Activated T-cell treated with anti-CD3 and anti-CD28 coated beads, Interleukin-2, amount 50 U/mL, for 48 hours (primary cell): Measurements from ENCODE around the gene ZYX.
"Not testable (repeated sequence)": the region's sequence is repeated elsewhere in the genome, so short reads cannot be mapped to it uniquely, and the experiment has no call there.

Experiments
- DNase-seq, 2 experiments: peaks; one replicate each; pipeline ENCODE4 v3.0.0-alpha.2; 2020

The ZYX gene

DNA sequence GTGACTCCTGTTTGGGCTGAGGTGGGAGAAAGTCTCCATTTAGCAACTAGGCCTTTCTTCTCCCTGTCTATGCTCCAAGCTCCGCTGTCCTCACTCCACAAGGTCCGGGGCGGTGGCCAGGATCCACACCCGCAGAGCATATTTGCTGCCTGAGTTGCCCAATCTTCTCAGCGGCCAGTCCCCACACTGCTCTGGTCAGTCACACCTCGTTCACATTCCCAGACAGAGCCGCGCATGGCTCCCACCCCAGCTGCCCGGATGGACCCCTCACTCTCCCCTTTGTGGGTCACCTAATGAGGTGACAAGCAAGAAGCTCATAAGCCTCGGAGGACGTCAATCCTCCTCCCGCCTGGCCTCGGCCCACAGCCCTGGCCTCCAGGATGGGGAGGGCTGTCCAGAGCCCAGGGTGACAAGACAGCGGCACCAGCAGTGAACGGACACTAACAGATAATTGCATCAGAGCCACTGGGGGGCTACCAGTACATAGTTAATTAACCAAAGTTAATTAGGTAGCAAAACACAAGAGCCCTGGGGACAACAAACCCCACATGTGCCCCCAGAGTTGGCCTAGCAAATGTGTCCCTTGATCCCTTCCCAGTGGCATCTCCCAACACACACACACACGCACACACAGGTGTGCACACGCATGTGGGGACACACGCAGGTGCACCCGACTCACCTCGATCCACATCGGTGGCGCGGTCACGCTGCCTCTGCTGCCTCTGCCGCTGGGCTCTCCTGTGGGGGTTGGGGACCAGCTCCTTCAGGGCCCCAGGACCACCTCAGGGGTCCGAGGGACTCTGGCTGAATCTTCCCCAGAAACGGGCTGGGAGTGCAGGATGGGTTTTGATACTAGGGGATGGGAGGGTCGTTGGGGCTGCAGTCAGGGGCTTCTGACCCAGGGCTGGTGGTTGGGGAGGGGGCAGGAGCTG, 15.7 kb downstream of the ZYX start:
- no peak for DNase-seq

DNA sequence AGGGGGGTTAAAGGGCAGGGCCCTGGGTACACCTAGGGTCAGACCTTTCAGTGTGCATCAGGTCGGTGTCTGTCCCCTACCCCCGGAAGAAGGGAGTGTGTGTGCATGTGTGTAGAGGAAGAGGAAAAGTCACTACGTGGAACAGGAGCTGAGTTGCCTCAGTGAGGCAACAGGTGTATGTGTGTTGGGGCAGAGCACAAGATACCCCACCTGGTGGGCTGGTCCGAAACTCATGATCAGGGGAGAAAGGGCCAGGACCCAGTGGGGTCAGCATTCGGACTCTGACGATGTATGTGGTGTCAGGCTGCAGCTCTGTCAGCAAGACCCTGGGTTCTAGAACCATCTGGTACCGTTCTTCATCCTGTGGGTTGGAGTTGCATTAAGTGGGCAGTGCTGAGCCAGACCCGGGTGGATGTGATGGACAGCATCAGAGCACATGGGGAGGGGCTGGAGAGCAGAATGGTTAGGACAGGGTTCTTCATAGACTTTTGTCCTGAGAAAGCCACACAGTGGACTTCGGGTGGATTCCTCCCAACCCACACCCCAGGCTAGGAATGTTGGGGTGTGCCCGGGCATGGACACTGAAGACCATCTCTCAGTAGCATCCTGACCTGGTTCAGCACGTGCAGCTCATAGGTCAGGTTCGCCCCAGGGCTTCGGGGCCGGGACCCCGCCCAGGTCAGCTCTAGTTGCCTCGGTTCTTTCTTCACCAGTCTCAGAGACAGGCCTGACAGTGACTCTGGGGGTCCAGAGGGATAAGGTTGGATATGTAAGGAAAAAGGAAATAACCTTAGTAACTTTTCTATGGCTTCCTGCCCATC, 16.8 kb downstream of the ZYX start:
- DNase-seq = no peak

DNA sequence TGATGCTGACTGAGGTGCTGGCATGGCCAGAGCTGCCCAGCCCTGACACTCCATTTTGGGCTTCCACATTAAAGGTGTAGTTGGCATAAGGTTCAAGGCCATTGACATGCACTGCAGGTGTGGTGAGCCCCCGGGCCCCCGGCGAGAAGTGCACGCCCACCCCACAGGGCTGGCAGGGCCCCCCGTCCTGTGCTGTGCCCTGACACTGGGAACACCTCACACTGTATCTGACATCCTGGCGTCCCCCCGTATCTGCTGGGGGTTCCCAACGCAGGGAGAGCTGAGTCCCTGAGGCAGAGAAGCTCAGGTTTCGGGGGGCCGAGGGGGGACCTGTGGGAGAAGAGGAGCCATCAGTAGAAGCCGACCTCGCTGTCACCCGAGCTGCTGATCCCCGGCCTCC, 17.5 kb downstream of the ZYX start:
- DNase-seq = no peak

DNA sequence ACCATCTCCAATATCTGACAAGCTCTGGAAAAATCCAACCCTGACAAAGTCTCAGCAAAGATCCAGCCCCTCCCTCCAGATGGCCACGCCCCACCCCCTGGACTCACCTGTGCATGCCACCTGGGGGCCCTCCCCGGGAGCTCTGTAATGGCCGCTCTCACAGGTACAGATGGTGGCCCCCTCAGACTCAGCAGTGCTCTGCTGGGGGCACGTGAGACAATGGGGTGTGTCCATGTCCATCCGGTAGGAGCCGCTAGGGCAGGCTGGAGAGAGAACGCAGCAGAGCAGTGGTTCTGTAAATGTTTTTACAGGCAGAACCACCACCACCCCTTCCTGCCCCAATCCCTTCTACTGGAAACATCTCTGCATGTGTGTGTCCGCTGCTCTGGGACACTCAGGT, 18.0 kb downstream of the ZYX start:
- no peak for DNase-seq

DNA sequence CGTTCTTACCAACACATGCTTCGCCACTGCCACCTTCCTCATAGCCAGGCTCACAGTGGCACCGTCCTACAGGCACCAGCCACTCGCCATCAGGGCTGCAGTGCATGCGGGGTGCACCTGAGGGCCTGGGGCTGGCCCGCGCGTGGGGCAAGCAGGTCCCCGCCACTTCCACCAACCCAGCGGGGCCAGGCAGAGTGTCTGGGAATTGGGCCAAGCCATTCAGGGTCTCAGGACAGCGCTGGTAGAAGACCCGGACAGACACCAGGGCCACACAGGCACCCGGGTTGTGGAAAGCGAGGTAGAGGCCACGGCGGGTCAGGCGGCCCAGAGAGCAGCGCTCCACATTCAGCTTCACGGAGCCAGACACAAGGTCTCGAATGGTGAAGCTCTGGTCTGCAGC, 18.5 kb downstream of the ZYX start:
- DNase-seq = no peak

DNA sequence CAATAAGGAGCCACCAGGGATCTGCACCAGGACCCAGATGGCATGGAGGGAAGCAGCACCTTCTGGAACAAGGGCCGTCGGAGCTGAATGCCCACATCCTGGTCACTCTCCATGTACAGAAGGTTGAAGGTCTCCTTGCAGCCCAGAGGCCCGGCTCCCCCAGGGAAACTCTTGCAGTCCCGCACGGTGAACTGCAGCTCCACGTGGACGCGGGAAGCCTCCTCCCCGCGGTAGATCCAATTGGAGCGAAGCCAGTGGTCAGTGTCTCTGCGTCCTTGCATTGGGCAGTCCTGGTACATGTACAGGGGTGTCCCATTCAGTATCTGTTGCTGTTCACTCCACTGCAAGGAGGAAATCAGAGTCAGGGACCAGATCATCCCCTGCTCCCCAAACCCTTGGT, 20.1 kb downstream of the ZYX start:
- DNase-seq = no peak

DNA sequence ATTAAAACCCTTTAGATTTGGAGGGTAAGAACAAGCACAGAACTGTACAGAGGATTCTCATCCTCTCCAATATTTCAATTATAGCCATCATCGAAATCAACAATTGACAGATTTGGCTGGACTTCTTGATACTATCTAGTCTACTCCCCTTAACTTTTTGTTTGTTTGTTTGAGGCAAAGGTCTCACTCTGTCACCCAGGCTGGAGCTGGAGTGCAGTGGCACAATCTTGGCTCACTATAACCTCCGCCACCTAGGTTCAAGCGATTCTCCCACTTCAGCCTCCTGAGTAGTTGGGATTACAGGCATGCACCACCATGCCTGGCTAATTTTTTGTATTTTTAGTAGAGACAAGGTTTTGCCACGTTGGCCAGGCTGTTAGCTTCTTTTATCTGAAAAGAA, 21.1 kb downstream of the ZYX start:
- DNase-seq = not testable (repeated sequence)

DNA sequence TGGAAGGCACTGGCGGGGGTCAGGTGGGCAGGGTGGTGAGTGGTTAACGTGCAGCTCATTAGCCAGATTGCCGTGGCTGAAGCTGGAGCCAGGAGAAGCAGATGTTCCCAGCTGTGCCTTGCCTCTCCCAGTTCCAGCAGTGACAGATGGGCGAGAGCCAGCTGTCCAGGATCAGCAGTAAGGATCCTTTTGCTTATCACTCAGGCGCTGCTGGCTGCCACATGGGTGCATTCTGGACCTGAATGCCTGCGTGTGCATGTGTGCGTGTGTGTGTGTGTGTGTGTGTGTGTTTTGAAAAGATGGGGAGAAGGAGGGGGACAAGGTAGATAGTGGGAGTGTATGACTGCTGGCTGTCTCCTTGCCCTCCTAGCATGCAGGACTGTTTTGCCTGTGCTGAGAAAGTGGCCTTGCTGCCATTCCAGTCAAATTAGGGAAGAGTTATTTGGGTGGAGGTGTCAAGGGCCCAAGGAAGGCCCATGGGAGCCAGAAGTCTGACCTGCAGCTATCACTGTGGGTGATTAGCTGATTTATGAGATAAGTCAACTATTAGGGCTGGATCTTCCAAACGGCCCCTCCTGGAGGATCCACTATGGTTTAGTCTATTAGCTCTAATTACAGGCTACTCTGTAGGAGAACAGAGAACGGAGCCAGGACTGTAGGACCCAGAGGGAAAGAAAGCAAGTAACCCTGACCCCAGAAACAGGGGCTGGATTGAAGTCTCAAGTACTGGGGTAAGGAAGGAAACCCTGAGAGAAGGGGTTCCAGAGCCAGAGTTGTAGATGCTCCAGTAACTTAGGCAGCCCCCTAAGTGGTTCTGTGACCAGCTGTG, 24.2 kb downstream of the ZYX start:
- no peak for DNase-seq

DNA sequence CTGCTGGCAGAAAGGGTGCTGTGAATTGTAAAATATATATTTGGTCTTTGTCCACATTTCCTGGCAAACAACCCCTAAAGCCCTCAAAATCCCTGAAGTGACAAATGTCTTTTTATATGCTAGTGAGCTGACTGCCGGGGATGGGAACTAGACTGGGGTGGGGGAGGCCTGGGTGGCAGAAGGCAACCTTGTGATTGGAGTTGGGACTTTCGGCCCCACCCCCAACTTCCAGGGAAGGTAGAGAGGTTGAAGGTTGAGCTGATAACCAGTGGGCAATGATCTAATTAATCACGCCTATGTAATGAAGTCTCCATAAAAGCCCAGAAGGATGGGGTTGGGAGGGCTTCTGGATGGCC, 24.8 kb downstream of the ZYX start:
- DNase-seq = no peak

DNA sequence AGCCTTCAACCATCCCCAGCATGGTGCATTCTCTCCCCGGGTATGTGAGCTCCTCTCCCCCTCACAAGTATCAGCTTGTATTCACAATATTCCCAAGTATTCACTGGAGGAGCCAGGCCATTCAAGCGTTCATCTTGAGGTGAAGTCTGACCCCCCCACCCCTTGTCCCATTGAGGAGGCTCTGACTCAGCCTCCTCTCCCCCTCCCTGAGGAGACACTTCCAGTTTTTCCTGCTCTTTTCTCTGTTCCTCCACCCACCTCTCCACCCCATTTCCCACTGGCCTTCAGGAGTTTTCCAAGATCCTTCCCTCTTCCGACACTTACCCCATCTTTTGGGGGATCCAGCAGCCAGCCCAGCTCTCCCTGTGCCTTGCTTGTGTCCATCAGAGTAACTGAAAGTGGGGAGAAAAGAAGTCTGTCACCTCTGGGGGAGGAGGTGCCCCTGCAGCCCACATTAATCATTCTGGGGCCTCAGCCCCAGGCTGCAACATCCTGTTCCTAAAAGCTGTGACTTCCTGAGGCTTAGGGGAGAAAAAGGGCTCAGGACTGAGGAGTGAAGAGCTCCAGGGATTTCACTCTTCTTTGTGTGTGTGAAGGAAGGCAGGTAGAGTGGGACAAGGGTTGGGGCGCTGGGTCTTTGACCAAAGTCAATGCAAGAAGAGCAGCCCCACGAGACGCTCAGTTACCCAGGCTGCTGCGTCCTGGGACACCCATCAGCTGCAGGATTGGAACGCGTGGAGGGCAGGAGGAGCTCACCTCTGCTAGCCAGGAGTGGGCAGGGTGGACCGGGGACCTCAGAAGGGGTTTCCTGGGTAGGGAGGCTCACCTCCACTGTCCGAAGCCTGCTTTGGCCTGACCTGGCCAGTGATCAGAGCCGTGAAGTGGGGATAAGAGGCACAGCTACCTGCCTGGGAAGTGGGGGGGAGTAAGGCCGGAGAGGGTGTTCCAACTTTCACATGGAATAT, 26.4 kb downstream of the ZYX start:
- DNase-seq = peak; percentile 55 to 58

DNA sequence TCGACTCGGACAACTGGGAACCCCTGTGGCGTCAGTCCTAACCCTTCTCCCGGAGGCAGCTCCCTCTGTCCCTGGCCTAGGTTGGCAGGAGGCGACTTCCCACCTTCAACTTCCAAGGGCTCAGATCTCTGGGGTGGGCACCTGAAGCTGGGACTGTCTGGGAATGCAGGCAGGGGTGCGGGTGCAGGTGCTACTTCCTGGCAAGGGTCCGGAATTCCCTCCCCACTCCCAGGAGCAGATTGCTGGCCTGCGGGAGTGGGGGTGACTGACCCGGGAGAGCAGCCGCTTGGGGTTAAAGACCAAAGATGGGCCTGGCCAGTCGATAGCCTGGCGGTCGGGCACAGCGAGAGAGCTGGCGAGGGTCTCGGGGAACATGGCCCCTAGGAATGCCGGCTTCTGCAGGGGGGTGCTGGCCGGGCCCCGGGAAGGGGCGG, 27.1 kb downstream of the ZYX start:
- DNase-seq = peak in 1 of 2 experiments; percentile 32

DNA sequence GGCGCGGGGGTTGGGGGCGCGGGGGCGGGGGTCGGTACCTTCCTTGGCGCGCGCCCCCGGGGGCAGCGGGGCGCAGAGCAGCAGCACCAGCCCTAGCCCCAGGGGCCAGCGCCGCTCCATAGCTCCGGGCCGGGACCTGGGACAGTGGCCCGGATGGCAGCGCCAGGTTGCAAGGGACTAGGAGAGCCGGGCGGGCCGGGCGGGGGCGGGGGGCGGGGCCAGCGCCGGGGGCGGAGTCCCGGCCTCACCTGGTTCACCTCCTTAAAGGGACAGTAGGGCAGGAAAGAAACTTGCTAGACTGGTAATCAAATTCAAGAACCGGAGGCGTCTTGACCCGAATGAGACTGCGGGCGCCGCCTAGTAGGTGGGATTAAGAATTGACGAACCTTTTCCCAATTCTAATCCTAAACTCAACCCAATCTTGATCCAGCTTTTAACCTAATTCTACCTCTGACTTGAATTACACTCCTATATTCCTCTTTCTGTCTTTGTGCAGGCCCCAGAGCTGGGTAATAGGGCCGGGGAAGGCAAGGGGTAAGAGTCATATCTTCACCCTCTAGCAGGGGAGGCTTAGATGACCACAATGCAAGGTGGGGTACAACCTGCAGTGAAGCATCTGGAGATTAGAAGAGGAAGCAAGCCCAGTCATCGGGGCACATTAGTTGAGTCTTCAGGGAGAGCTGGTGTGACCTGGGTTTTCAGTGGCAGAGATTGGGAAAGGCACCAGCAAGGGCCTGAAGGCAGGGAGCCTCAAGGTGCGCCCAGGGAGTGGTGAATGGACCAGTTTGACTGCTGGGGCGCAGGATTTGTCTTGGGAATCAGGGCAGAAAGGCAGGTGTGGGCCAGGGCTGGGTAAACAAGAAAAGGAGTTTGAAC, 27.8 kb downstream of the ZYX start, which contains the start of gene EPHA1:
Gene EPHA1, minus strand, starts transcription at position 171 of the 876 bp plus-strand sequence. Its CDS starts 51 bp downstream, at position 120.
- DNase-seq = peak; percentile 56 to 58

DNA sequence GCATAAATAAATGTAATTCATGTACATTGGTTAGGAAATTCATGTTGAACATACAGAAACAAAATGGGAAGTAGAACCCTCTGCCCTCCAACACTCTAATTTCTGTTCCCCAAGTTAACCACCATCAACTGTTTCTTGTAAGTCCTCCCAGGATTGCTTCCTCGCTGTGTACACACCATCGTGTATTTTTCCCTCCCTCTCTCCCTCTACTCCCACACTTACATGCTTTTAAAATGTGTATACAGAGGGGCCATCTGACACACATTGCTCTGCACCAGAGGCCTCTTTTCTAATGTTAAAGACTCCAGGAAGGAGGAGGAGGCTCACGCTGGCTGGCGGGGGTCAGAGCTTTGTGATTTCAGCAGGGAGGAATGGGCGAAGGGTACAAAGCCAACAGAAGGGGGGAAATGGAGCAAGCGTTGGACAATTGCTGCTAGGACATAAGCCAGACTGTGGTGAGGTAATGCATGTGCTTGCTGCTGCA, 29.4 kb downstream of the ZYX start:
- DNase-seq = no peak

DNA sequence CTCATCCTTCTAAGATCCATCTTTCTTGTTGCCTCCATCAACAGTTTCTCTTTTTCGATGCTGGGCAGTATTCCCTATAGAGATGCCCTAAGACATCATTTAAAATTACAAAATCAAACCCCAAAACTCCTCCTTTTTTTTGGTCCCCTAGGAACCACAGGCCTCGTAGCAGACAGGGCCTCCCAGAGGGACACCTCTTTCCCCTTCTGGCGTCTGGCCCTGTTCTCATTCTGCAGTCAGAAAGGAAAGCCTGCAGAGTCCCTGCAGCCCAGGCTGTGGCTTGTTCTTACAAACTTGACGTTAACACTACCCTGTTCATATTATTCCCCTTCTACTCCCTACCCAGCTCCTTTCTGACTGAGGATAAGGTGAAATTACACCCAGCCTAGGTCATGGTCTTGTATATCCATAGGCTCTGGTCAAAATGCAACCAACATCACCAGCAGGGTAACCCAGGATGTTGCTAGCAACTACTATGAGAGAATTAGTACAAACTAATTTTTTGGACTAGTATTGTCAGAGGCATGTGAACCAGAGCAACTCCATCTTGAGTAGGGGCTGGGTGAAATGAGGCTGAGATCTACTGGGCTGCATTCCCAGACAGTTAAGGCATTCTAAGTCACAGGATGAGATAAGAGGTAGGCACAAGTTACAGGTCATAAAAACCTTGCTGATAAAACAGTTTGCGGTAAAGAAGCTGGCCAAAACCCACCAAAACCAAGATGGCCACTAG, 31.0 kb downstream of the ZYX start:
- DNase-seq = no peak

DNA sequence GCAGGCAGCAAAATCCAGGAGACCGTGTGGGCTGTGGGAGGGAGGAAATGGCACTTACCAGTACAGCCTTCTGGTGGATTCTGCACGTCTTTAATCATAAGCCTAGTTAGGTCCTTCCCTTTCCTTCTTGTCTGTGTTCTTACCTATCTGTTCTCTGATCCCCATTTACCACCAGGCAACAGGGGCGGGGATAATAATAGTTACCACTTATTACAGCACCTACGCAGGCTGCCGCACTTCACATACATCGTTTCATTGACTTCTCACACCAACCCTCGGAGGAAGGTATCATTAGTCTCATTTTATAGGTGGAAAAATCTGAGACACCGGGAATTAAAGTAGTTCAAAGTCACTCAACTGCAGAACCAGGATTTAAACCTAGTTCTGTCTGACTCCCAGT, 32.0 kb downstream of the ZYX start:
- no peak for DNase-seq

DNA sequence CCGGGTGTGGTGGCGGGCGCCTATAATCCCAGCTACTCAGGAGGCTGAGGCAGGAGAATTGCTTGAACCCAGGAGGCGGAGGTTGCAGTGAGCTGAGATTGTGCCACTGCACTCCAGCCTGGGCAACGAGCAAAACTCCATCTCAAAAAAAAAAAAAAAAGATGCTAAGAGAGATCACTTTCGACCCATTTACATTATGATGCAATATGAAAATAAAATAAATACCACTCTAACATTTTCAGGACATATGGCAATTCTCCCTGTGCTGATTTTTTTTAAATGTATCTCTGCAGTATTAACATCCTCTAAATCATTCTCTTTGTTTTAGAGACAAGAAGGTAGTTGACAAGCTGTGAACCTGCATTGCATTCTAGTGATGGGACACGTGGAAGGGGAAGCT, 34.1 kb downstream of the ZYX start:
- not testable (repeated sequence) for DNase-seq

DNA sequence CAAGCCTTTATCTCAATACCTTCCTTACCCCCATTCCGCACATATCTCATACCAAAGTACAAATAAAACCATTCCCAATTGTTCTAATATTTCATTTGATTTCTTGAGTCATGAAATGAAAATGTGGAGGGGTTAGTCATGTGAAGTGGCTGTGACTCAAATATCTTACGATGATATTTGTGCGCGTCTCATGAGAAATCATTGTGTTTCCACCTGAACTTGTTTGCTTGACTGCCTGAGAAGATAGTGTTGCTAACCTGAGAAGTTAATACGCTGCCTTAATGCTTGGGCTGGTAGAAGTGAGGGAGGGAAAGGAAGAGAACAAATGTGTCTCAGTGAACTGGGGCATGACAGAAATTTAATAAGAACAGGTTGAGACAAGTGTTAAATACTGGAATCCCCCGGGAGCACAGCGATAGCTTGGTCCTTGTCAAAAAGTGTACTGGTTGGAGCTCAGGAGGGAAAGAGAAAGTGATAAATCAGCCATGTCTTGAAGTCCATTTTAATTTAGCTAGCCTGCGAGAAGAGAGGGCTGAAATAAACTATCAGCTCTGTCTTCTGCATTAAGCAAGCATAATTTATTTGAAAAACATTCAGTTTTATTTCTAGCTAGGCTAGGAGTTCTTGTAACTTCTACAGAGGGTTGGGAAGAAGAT, 34.7 kb downstream of the ZYX start:
- DNase-seq = no peak

DNA sequence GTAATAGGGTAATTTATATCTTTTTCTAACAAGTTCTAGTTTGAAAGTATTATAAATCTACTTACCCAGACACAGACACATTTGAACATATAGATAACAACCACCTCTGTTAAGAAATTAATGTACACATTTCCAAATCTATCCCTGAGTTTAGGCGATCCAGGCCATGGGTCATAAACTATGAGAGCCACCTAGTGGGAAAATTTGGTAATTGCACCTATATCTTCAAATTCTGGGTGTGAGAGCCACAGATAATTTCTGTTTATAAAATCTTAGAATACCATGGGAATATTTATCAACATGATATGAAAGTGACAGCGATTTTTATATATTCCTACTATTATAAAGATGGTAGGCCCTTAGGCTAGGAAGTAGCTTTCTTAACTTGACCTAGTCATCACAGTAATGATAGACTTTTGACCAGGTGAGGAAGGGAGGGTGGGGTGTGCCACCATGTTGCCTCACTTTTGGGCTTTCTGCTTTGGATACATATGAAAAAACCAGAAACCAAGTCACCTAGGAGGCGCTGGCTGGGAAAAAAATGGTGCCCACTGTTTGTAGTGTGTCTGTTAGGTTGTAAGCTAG, 35.5 kb downstream of the ZYX start:
- no peak for DNase-seq
